ENCODE measurements around the gene BEAN1.

The BEAN1 gene

DNA sequence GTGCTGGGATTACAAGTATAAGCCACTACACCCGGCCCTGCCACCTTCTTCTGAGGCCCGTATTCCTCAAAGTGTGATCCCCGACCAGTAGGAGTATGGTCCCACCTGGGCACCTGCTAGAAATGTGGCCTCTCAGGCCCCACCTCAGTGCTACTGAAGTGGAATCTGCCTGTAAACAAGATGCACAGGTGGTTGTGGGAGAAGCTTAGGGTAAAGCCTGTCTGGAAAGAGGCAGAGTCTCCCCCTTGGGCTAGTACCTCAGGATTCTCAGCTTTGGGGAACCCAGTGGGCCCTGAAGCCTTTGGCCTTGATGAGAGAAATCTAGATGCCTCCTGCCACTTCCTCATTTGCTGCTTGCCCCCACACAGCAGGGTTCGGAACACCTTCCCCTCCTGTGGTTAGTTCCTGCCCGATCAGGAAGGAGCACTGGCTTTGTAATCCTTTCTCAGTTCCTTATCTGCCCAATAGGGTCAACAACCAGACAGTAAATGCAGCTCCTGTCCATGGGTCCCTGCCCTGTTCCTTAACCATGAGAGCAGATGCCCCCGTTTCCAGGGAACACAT, 97.6 kb downstream of the BEAN1 start:
- peak; percentile 46 to 78 for DNase-seq

GRCh38 chr16:66525396-66526180, 98.5 kb downstream of the BEAN1 start:
- DNase-seq, result peak in 1 of 2 donors; percentile 40

GRCh38 chr16:66528294-66528693, 101.2 kb downstream of the BEAN1 start:
- no peak for DNase-seq

- no peak for DNase-seq
Measured at GRCh38 chr16:66529475-66529874, 102.4 kb downstream of the BEAN1 start.
